Spleen (tissue), 11 donors: ENCODE measurements around the gene MMP25. TPM values are rescaled to one million over a fixed set of nuclear protein-coding genes. Genes with fewer than 3 reads are reported as not detected.

ENCODE experiments used
- DNase-seq: peaks from one replicate; pipeline ENCODE4 v3.0.0-alpha.2; 2020
- H3K27ac ChIP-seq, 8 donors: fragments of 200-600 bp; sonication (generic) in 7 of 8; 1 replicate in 4 of 8; 2 replicates in 4 of 8; pipeline versions ENCODE4 v1.5.0 to v1.8.0; 2016 to 2021; ENCODE audit warnings: inconsistent platforms in 4 of 8, mild to moderate bottlenecking in 4 of 8, moderate library complexity in 1 of 8
- H3K27me3 ChIP-seq, 7 donors: fragments of 200-600 bp; sonication (generic) in 6 of 7; replicated peaks in 1 of 7; 1 replicate in 4 of 7; 2 replicates in 3 of 7; pipeline versions ENCODE4 v1.5.0 to v1.8.0; 2016 to 2021; ENCODE audit warnings: inconsistent platforms in 3 of 7, mild to moderate bottlenecking in 1 of 7
- H3K36me3 ChIP-seq, 6 donors: fragments of 200-600 bp; sonication (generic) in 5 of 6; 1 replicate in 4 of 6; 2 replicates in 2 of 6; pipeline versions ENCODE4 v1.5.0 to v1.8.0; 2016 to 2021; ENCODE audit warnings: inconsistent platforms in 2 of 6
- H3K4me1 ChIP-seq, 6 donors: fragments of 200-600 bp; sonication (generic) in 5 of 6; 1 replicate in 3 of 6; 2 replicates in 3 of 6; pipeline versions ENCODE4 v1.5.0 to v1.8.0; 2016 to 2021; ENCODE audit warnings: inconsistent platforms in 3 of 6
- H3K4me3 ChIP-seq, 8 donors: fragments of 200-600 bp; sonication (generic) in 7 of 8; 1 replicate in 4 of 8; 2 replicates in 4 of 8; pipeline versions ENCODE4 v1.5.0 to v1.8.0; 2016 to 2021; ENCODE audit warnings: inconsistent platforms in 4 of 8, mild to moderate bottlenecking in 4 of 8, moderate library complexity in 2 of 8
- H3K9me3 ChIP-seq, 8 donors: fragments of 200-600 bp; sonication (generic) in 7 of 8; 1 replicate in 4 of 8; 2 replicates in 4 of 8; pipeline versions ENCODE4 v1.5.0 to v1.8.0; 2016 to 2021; ENCODE audit warnings: inconsistent platforms in 4 of 8
- CTCF ChIP-seq, 11 experiments: fragments of 200-600 bp in 7 of 11; fragments of 450-650 bp in 4 of 11; sonication (generic) in 4 of 11; IDR thresholded peaks in 8 of 11; conservative IDR thresholded peaks in 3 of 11; 1 replicate in 7 of 11; 2 replicates in 4 of 11; pipeline versions ENCODE4 v1.4.0 to v1.8.0; 2016 to 2021; ENCODE audit warnings: antibody characterized with exemption in 11 of 11, inconsistent platforms in 4 of 11, mild to moderate bottlenecking in 1 of 11
- POLR2A ChIP-seq, 3 donors: fragments of 450-650 bp; IDR thresholded peaks; one replicate each; pipeline ENCODE4 v1.5.1; 2017; ENCODE audit warnings: antibody characterized with exemption in 3 of 3, mild to moderate bottlenecking in 1 of 3
- POLR2AphosphoS5 ChIP-seq, 3 donors: sonication (generic); formaldehyde crosslinking; IDR thresholded peaks; one replicate each; pipeline ENCODE4 v1.5.1; 2017; ENCODE audit warnings: antibody characterized with exemption in 3 of 3
- WGBS, 5 donors: extraction: QIAGEN DNeasy Blood & Tissue Kit in 3 of 5; methylation state at CpG; one replicate each; pipeline versions ENCODE4 v1.1.5 to v1.1.7; 2013 to 2018; 5-methylcytosine and 5-hydroxymethylcytosine counted together
- intact Hi-C: fragments of 100-400 bp; cut with DNase I; formaldehyde crosslinking; loops from one replicate; pipeline ENCODE4 v1.15.0; 2023; ENCODE audit warnings: low total_unique reads
- polyA plus RNA-seq, 3 donors: library from polyadenylated mRNA; stranded (reverse); fragments of 200-250 nt; gene quantifications; one replicate each; pipeline ENCODE4 v1.2.1, GENCODE V29; 2013
- total RNA-seq, 7 donors: library from RNA; depleted of rRNA in 3 of 7; stranded (reverse); fragments of >200 nt in 3 of 7; fragmentation: NEBNext Ultra II Directional in 4 of 7; extraction: Animal tissue kit (Norgen Biotek cat#: 25700) in 4 of 7; gene quantifications; one replicate each; pipeline versions ENCODE4 v1.1.0 to v1.2.1, GENCODE V29; 2016 to 2021
- donor health status: healthy with polysubstance abuse.
- donor health status: DM: no; HTN: no; CAD: no; lungs with moderate emphysema.
- donor health status: DM: no; HTN: no; CAD: no.
- donor health status: Bipolar disorder and iron deficiency.
- donor health status: healthy.
- donor health status: DM: no; HTN: no; CAD: no.
- donor health status: DM: yes; HTN: yes; CAD: no.

The MMP25 gene
- total and polyA plus RNA-seq, 10 donors = 2.7 to 282 (median 65.6) TPM

DNA sequence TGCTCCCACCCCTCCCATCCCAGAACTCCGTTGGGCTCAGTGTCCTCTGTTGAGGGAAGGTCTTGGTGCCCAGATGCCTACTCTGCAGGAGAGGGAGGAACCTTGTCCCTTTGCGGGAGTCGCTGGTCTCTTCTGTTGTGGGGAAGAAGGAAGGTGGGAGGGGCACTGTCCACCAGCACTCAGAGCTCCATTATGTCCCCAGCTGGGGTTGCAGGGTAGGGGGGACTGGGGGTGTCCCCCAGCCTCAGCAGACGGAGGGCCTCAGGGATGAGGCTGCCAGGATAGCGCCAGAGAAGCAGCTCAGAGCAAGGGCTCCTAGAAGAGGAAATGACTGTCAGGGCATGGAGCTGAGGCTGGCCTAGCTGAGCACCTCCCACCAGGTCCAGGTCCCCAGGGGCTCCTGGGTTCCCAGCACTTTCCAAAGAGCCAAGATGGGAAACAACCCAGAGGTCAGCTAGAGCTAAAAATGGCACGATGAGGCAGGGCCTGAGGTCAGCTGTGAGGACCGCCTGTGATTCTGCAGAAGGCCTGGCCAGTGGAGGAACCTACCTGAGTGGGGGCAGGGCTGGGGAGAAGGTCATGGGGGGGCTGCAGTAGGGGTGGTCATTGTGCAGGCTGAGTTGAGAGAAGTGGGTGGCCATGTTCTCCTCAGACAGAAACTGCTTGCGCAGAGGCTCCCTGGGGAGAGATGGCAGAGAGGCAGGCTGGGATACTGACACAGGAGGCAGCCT, 23.5 kb upstream of the MMP25 start:
- Histone ChIP-seq H3K4me3 (peak overlapping the region in 7 of 8 donors; percentile 50 to 86 (median 65)), H3K27ac (peak overlapping the region; percentile 94 to 97 (median 95)), H3K9me3 (no peaks in the 10 kb centered on the region), H3K36me3 (peaks cover 0 to 26% (median 18%) of the 10 kb centered on the region in 6 donors), H3K27me3 (peaks cover 0 to 15% (median 8%) of the 10 kb centered on the region in 7 donors), H3K4me1 (peaks cover 42 to 85% (median 70%) of the 10 kb centered on the region in 6 donors)
- WGBS, 5 donors = 47 to 63% (median 56%) methylated on average over 8 of the region's 8 CpGs
- intact Hi-C loops = no loop called here
- TF ChIP-seq POLR2A (IDR thresholded peaks at IDR 0.05) = no peak
- no peak for TF ChIP-seq CTCF (IDR thresholded peaks at IDR 0.05 in 8 of 11, conservative IDR thresholded peaks at IDR 0.05 in 3 of 11)
- no peak for TF ChIP-seq POLR2AphosphoS5 (IDR thresholded peaks at IDR 0.05)
- peak; percentile 78 for DNase-seq

- TF ChIP-seq POLR2A (IDR thresholded peaks at IDR 0.05) (no peak), CTCF (IDR thresholded peaks at IDR 0.05 in 8 of 11, conservative IDR thresholded peaks at IDR 0.05 in 3 of 11) (no peak), POLR2AphosphoS5 (IDR thresholded peaks at IDR 0.05) (no peak)
- peaks cover 43 to 85% (median 70%) of the 10 kb centered on the region in 6 donors for H3K4me1 ChIP-seq
These were observed 23.0 kb upstream of the MMP25 start for GRCh38 chr16:3023415-3023668.

GRCh38 chr16:3023669-3024478, 22.5 kb upstream of the MMP25 start, which contains the start of the genes HCFC1R1 and THOC6:
HCFC1R1 (minus strand) TSS chr16:3023942; CDS start chr16:3023941, 1 bp downstream.
THOC6 (plus strand) TSS chr16:3024035; CDS start chr16:3024327, 292 bp downstream.
- TF ChIP-seq CTCF (IDR thresholded peaks at IDR 0.05 in 8 of 11, conservative IDR thresholded peaks at IDR 0.05 in 3 of 11) = peak in 2 of 11 experiments; percentile 18 to 28
- peak; percentile 91 to 96 (median 91) for TF ChIP-seq POLR2AphosphoS5 (IDR thresholded peaks at IDR 0.05)
- TF ChIP-seq POLR2A (IDR thresholded peaks at IDR 0.05) = peak in 2 of 3 donors; percentile 27 to 51
- 1 to 2% (median 1%) methylated on average over 46 to 69 of the region's 69 CpGs for WGBS, 5 donors
- intact Hi-C loops = no loop called here
- Histone ChIP-seq H3K4me1 (peaks cover 43 to 85% (median 72%) of the 10 kb centered on the region in 6 donors), H3K9me3 (no peaks in the 10 kb centered on the region), H3K36me3 (peaks cover 0 to 27% (median 18%) of the 10 kb centered on the region in 6 donors), H3K27ac (peak within 1 kb of the TSS; percentile 94 to 97 (median 95)), H3K4me3 (peak within 1 kb of the TSS; percentile 29 to 86 (median 63)), H3K27me3 (peaks cover 0 to 14% (median 5%) of the 10 kb centered on the region in 7 donors)
- peak; percentile 100 for DNase-seq

More at GRCh38 chr16:3023415-3023668, 23.0 kb upstream of the MMP25 start:
- WGBS, 5 donors = 12 to 55% (median 34%) methylated on average over 4 to 6 of the region's 6 CpGs
- peak overlapping the region; percentile 94 to 97 (median 95) for H3K27ac ChIP-seq
- peaks cover 0 to 27% (median 18%) of the 10 kb centered on the region in 6 donors for H3K36me3 ChIP-seq
- intact Hi-C loops = no loop called here
- H3K27me3 ChIP-seq = peaks cover 0 to 14% (median 3%) of the 10 kb centered on the region in 7 donors
- no peaks in the 10 kb centered on the region for H3K9me3 ChIP-seq
- DNase-seq = no peak
- peak overlapping the region; percentile 29 to 86 (median 63) for H3K4me3 ChIP-seq
